ES-I3 (cell line): ENCODE data around the gene MEF2B.

ENCODE experiments used
- H3K36me3 ChIP-seq: 2 replicates; pipeline ENCODE4 v1.6.1; 2013; ENCODE audit warnings: mild to moderate bottlenecking, low read length, control low read depth, moderate library complexity; ENCODE audit not compliant: insufficient read depth
- H3K4me1 ChIP-seq: 2 replicates; pipeline ENCODE4 v1.6.1; 2013; ENCODE audit warnings: mild to moderate bottlenecking, control low read depth, low read length; ENCODE audit not compliant: insufficient read depth
- H3K9ac ChIP-seq: 2 replicates; pipeline ENCODE4 v1.6.1; 2013; ENCODE audit warnings: low read depth, mild to moderate bottlenecking, low read length, moderate library complexity
- H3K9me3 ChIP-seq: 2 replicates; pipeline ENCODE4 v1.6.1; 2013; ENCODE audit warnings: mild to moderate bottlenecking, low read length, moderate library complexity; ENCODE audit not compliant: control insufficient read depth, insufficient read depth

The MEF2B gene

GRCh38 chr19:19098084-19098702 is 71.9 kb downstream of the MEF2B start:
- Histone ChIP-seq H3K9ac (no peak overlapping the region), H3K36me3 (no peaks in the 10 kb centered on the region), H3K9me3 (no peaks in the 10 kb centered on the region)

GRCh38 chr19:19096641-19097627 is 73.1 kb downstream of the MEF2B start:
- no peaks in the 10 kb centered on the region for H3K36me3 ChIP-seq
- no peaks in the 10 kb centered on the region for H3K9me3 ChIP-seq
- H3K9ac ChIP-seq, result no peak overlapping the region
- H3K4me1 ChIP-seq, result no peaks in the 10 kb centered on the region; the same call in 1 of the 2 replicates

More at GRCh38 chr19:19098084-19098702, 71.9 kb downstream of the MEF2B start:
- H3K4me1 ChIP-seq, result no peaks in the 10 kb centered on the region; the same call in 1 of the 2 replicates

GRCh38 chr19:19095691-19096090 is 74.4 kb downstream of the MEF2B start:
- Histone ChIP-seq H3K9ac (no peak overlapping the region), H3K4me1 (no peaks in the 10 kb centered on the region; the same call in 1 of the 2 replicates), H3K9me3 (no peaks in the 10 kb centered on the region), H3K36me3 (no peaks in the 10 kb centered on the region)
